ENCODE results near the gene WNT2B.

WNT2B gene

GRCh38 chr1:112532064-112532463 lies 23.3 kb downstream of the WNT2B start:
- Mint-ChIP-seq H3K4me3 (no peak overlapping the region), H3K27ac (no peak overlapping the region), H3K4me1 (no peaks in the 10 kb centered on the region), H3K36me3 (no peaks in the 10 kb centered on the region), H3K9me3 (no peaks in the 10 kb centered on the region)
- ATAC-seq (no peak), DNase-seq (ENCODE audit: low spot score in 2 of 2) (no peak)

GRCh38 chr1:112533029-112533428 lies 24.3 kb downstream of the WNT2B start:
- no peaks in the 10 kb centered on the region for H3K4me1 Mint-ChIP-seq
- no peak for DNase-seq (ENCODE audit: low spot score in 2 of 2)
- no peak overlapping the region for H3K27ac Mint-ChIP-seq
- no peaks in the 10 kb centered on the region for H3K9me3 Mint-ChIP-seq
- no peaks in the 10 kb centered on the region for H3K36me3 Mint-ChIP-seq
- no peak overlapping the region for H3K4me3 Mint-ChIP-seq
- no peak for ATAC-seq

GRCh38 chr1:112536561-112536960 lies 27.8 kb downstream of the WNT2B start:
- no peaks in the 10 kb centered on the region for H3K9me3 Mint-ChIP-seq
- ATAC-seq (no peak), DNase-seq (ENCODE audit: low spot score in 2 of 2) (no peak)
- H3K36me3 Mint-ChIP-seq: peaks cover 7% of the 10 kb centered on the region
- no peaks in the 10 kb centered on the region for H3K4me1 Mint-ChIP-seq
- H3K4me3 Mint-ChIP-seq: no peak overlapping the region
- no peak overlapping the region for H3K27ac Mint-ChIP-seq

- ATAC-seq (no peak), DNase-seq (ENCODE audit: low spot score in 2 of 2) (no peak)
- Mint-ChIP-seq H3K36me3 (peaks cover 7% of the 10 kb centered on the region), H3K9me3 (no peaks in the 10 kb centered on the region), H3K4me1 (no peaks in the 10 kb centered on the region), H3K27ac (no peak overlapping the region), H3K4me3 (no peak overlapping the region)
These were observed 28.7 kb downstream of the WNT2B start for GRCh38 chr1:112537456-112537855.

- H3K36me3 Mint-ChIP-seq: peaks cover 7% of the 10 kb centered on the region
- ATAC-seq (no peak), DNase-seq (ENCODE audit: low spot score in 2 of 2) (no peak)
- H3K4me1 Mint-ChIP-seq: no peaks in the 10 kb centered on the region
- no peaks in the 10 kb centered on the region for H3K9me3 Mint-ChIP-seq
- H3K4me3 Mint-ChIP-seq: no peak overlapping the region
- H3K27ac Mint-ChIP-seq: no peak overlapping the region
These were observed 30.1 kb downstream of the WNT2B start for GRCh38 chr1:112538883-112539282.

- no peak overlapping the region for H3K27ac Mint-ChIP-seq
- H3K36me3 Mint-ChIP-seq: peaks cover 7% of the 10 kb centered on the region
- DNase-seq (ENCODE audit: low spot score in 2 of 2) (no peak), ATAC-seq (no peak)
- no peaks in the 10 kb centered on the region for H3K4me1 Mint-ChIP-seq
- H3K9me3 Mint-ChIP-seq: no peaks in the 10 kb centered on the region
- no peak overlapping the region for H3K4me3 Mint-ChIP-seq
These were observed 31.5 kb downstream of the WNT2B start for GRCh38 chr1:112540226-112540794.

- H3K36me3 Mint-ChIP-seq: peaks cover 7% of the 10 kb centered on the region
- H3K4me3 Mint-ChIP-seq: no peak overlapping the region
- no peak for DNase-seq (ENCODE audit: low spot score in 2 of 2)
- H3K4me1 Mint-ChIP-seq: no peaks in the 10 kb centered on the region
- H3K27ac Mint-ChIP-seq: no peak overlapping the region
- ATAC-seq: no peak
- H3K9me3 Mint-ChIP-seq: no peaks in the 10 kb centered on the region
These were observed 32.5 kb downstream of the WNT2B start for GRCh38 chr1:112541299-112541698.

GRCh38 chr1:112542206-112542973 lies 33.6 kb downstream of the WNT2B start:
- ATAC-seq: no peak
- DNase-seq (ENCODE audit: low spot score in 2 of 2): no peak
- peaks cover 10% of the 10 kb centered on the region for H3K36me3 Mint-ChIP-seq
- no peak overlapping the region for H3K4me3 Mint-ChIP-seq
- H3K4me1 Mint-ChIP-seq: no peaks in the 10 kb centered on the region
- H3K27ac Mint-ChIP-seq: no peak overlapping the region
- H3K9me3 Mint-ChIP-seq: no peaks in the 10 kb centered on the region

- DNase-seq (ENCODE audit: low spot score in 2 of 2): no peak
- H3K27ac Mint-ChIP-seq: no peak overlapping the region
- no peaks in the 10 kb centered on the region for H3K4me1 Mint-ChIP-seq
- ATAC-seq: no peak
- H3K9me3 Mint-ChIP-seq: no peaks in the 10 kb centered on the region
- peaks cover 15% of the 10 kb centered on the region for H3K36me3 Mint-ChIP-seq
- no peak overlapping the region for H3K4me3 Mint-ChIP-seq
These were observed 35.4 kb downstream of the WNT2B start for GRCh38 chr1:112544011-112544688.

- ATAC-seq (no peak), DNase-seq (ENCODE audit: low spot score in 2 of 2) (no peak)
- Mint-ChIP-seq H3K4me1 (no peaks in the 10 kb centered on the region), H3K27ac (no peak overlapping the region), H3K36me3 (peaks cover 15% of the 10 kb centered on the region), H3K9me3 (no peaks in the 10 kb centered on the region), H3K4me3 (no peak overlapping the region)
These were observed 36.0 kb downstream of the WNT2B start for GRCh38 chr1:112544751-112545150.

- Mint-ChIP-seq H3K36me3 (peaks cover 9% of the 10 kb centered on the region), H3K4me3 (no peak overlapping the region), H3K27ac (no peak overlapping the region), H3K4me1 (no peaks in the 10 kb centered on the region), H3K9me3 (no peaks in the 10 kb centered on the region)
- DNase-seq (ENCODE audit: low spot score in 2 of 2) (no peak), ATAC-seq (no peak)
These were observed 37.3 kb downstream of the WNT2B start for GRCh38 chr1:112546076-112546475.

- no peaks in the 10 kb centered on the region for H3K4me1 Mint-ChIP-seq
- no peak overlapping the region for H3K27ac Mint-ChIP-seq
- no peaks in the 10 kb centered on the region for H3K9me3 Mint-ChIP-seq
- H3K36me3 Mint-ChIP-seq: peaks cover 7% of the 10 kb centered on the region
- no peak overlapping the region for H3K4me3 Mint-ChIP-seq
- DNase-seq (ENCODE audit: low spot score in 2 of 2) (no peak), ATAC-seq (no peak)
These were observed 39.8 kb downstream of the WNT2B start for GRCh38 chr1:112548547-112548946.

GRCh38 chr1:112549590-112549989 lies 40.8 kb downstream of the WNT2B start:
- no peak for ATAC-seq
- Mint-ChIP-seq H3K36me3 (peaks cover 7% of the 10 kb centered on the region), H3K9me3 (no peaks in the 10 kb centered on the region), H3K4me3 (no peak overlapping the region), H3K4me1 (no peaks in the 10 kb centered on the region), H3K27ac (no peak overlapping the region)
- DNase-seq (ENCODE audit: low spot score in 2 of 2): no peak

- H3K36me3 Mint-ChIP-seq: no peaks in the 10 kb centered on the region
- DNase-seq (ENCODE audit: low spot score in 2 of 2) (no peak), ATAC-seq (no peak)
- no peak overlapping the region for H3K4me3 Mint-ChIP-seq
- H3K9me3 Mint-ChIP-seq: no peaks in the 10 kb centered on the region
- no peak overlapping the region for H3K27ac Mint-ChIP-seq
- peaks cover 7% of the 10 kb centered on the region for H3K4me1 Mint-ChIP-seq
These were observed 45.6 kb downstream of the WNT2B start for GRCh38 chr1:112554411-112554810.

- H3K4me3 Mint-ChIP-seq: no peak overlapping the region
- H3K9me3 Mint-ChIP-seq: no peaks in the 10 kb centered on the region
- H3K27ac Mint-ChIP-seq: no peak overlapping the region
- peaks cover 7% of the 10 kb centered on the region for H3K4me1 Mint-ChIP-seq
- DNase-seq (ENCODE audit: low spot score in 2 of 2) (no peak), ATAC-seq (peak; percentile 87)
- H3K36me3 Mint-ChIP-seq: peaks cover 6% of the 10 kb centered on the region
These were observed 48.6 kb downstream of the WNT2B start for GRCh38 chr1:112557385-112557784.

- H3K36me3 Mint-ChIP-seq: peaks cover 6% of the 10 kb centered on the region
- H3K4me3 Mint-ChIP-seq: no peak overlapping the region
- peaks cover 7% of the 10 kb centered on the region for H3K4me1 Mint-ChIP-seq
- ATAC-seq (no peak), DNase-seq (ENCODE audit: low spot score in 2 of 2) (no peak)
- H3K9me3 Mint-ChIP-seq: no peaks in the 10 kb centered on the region
- H3K27ac Mint-ChIP-seq: no peak overlapping the region
These were observed 49.9 kb downstream of the WNT2B start for GRCh38 chr1:112558634-112559033.

All from stimulated activated effector memory CD8-positive, alpha-beta T cell treated with anti-CD3 and anti-CD28 coated beads, Interleukin-12 subunit alpha, Interleukin-12 subunit beta, amount 100 ng/mL, for 72 hours (primary cell).